MM.1S (cell line): ENCODE measurements around the gene GPC5.

Source experiments
- DNase-seq: peaks from one replicate; pipeline ENCODE4 v3.0.0-alpha.2; 2015
- H2AFZ ChIP-seq: fragments of 300-600 bp; sonication (generic); 2 replicates; pipeline ENCODE4 v1.6.0; 2016; ENCODE audit warnings: antibody characterized with exemption, low read length
- H3F3A ChIP-seq: fragments of 300-600 bp; sonication (generic); 2 replicates; pipeline ENCODE4 v1.6.1; 2016; ENCODE audit warnings: mild to moderate bottlenecking, antibody characterized with exemption, low read length, moderate library complexity, mixed read lengths; ENCODE audit not compliant: insufficient read depth
- H3K27ac ChIP-seq: fragments of 300-600 bp; sonication (generic); 2 replicates; pipeline ENCODE4 v1.5.1; 2016; ENCODE audit warnings: mild to moderate bottlenecking, low read length
- H3K27me3 ChIP-seq: fragments of 300-600 bp; sonication (generic); replicated peaks from 2 replicates; pipeline ENCODE4 v1.6.0; 2016; ENCODE audit warnings: low read length; ENCODE audit not compliant: insufficient read depth
- H3K36me3 ChIP-seq: fragments of 300-600 bp; sonication (generic); replicated peaks from 2 replicates; pipeline ENCODE4 v1.6.1; 2016; ENCODE audit warnings: mild to moderate bottlenecking, low read length, mixed read lengths; ENCODE audit not compliant: insufficient read depth
- H3K4me1 ChIP-seq: fragments of 300-600 bp; sonication (generic); 2 replicates; pipeline ENCODE4 v1.6.1; 2016; ENCODE audit warnings: low read length, mixed read lengths
- H3K4me2 ChIP-seq: fragments of 300-600 bp; sonication (generic); 2 replicates; pipeline ENCODE4 v1.6.0; 2016; ENCODE audit warnings: low read depth, low read length
- H3K4me3 ChIP-seq: fragments of 300-600 bp; sonication (generic); 2 replicates; pipeline ENCODE4 v1.5.1; 2016; ENCODE audit warnings: low read length, mixed read lengths
- H3K79me2 ChIP-seq: fragments of 300-600 bp; sonication (generic); 2 replicates; pipeline ENCODE4 v1.6.1; 2016; ENCODE audit warnings: mixed run types, low read length, mixed read lengths
- H3K9ac ChIP-seq: fragments of 300-600 bp; sonication (generic); 2 replicates; pipeline ENCODE4 v1.6.1; 2016; ENCODE audit warnings: low read length, mixed read lengths
- H3K9me2 ChIP-seq: fragments of 300-600 bp; sonication (generic); replicated peaks from 2 replicates; pipeline ENCODE4 v1.6.1; 2016; ENCODE audit warnings: mild to moderate bottlenecking, low read length, mixed read lengths; ENCODE audit not compliant: insufficient read depth
- H3K9me3 ChIP-seq: fragments of 300-600 bp; sonication (generic); replicated peaks from 2 replicates; pipeline ENCODE4 v1.6.1; 2016; ENCODE audit warnings: mild to moderate bottlenecking, low read length, mixed read lengths; ENCODE audit not compliant: insufficient read depth
- H4K20me1 ChIP-seq: fragments of 300-600 bp; sonication (generic); 2 replicates; pipeline ENCODE4 v1.6.1; 2016; ENCODE audit warnings: mild to moderate bottlenecking, low read length, moderate library complexity, mixed read lengths; ENCODE audit not compliant: insufficient read depth
- CTCF ChIP-seq: fragments of 300-600 bp; sonication (generic); IDR thresholded peaks from 2 replicates; pipeline ENCODE4 v1.5.1; 2016; ENCODE audit warnings: antibody characterized with exemption, low read length, mixed read lengths
- EZH2 ChIP-seq: fragments of 300-600 bp; sonication (generic); optimal IDR thresholded peaks from 2 replicates; pipeline ENCODE3; 2017; ENCODE audit warnings: low read depth, mild to moderate bottlenecking, antibody characterized with exemption, low read length, mixed read lengths
- EZH2phosphoT487 ChIP-seq: fragments of 300-600 bp; sonication (generic); IDR thresholded peaks from 2 replicates; pipeline ENCODE4 v1.6.1; 2018; ENCODE audit warnings: antibody characterized with exemption, low read length

GPC5 gene

GRCh38 chr13:91398413-91399188 is at the start of gene GPC5:
Gene GPC5 (plus strand): TSS chr13:91398621.
- Histone ChIP-seq H3K36me3 (no peaks in the 10 kb centered on the region), H3K9ac (no peak within 1 kb of the TSS; the same call in 1 of the 2 replicates), H3K4me3 (peak within 1 kb of the TSS; percentile 64), H3K79me2 (no peaks in the 10 kb centered on the region), H3K9me2 (no peaks in the 10 kb centered on the region), H2AFZ (peak within 1 kb of the TSS; percentile 77), H3K4me2 (peak within 1 kb of the TSS; percentile 68), H3K4me1 (no peaks in the 10 kb centered on the region), H4K20me1 (no peaks in the 10 kb centered on the region), H3K27me3 (no peaks in the 10 kb centered on the region), H3F3A (no peaks in the 10 kb centered on the region; the same call in 1 of the 2 replicates), H3K27ac (no peak within 1 kb of the TSS), H3K9me3 (no peaks in the 10 kb centered on the region)
- peak; percentile 66 for DNase-seq
- TF ChIP-seq EZH2phosphoT487: no peak
- no peak for TF ChIP-seq EZH2
- no peak for TF ChIP-seq CTCF

- Histone ChIP-seq H3K9me2 (no peaks in the 10 kb centered on the region), H3K36me3 (peaks cover 5% of the 10 kb centered on the region; the same call in 1 of the 2 replicates), H3K27ac (no peak overlapping the region), H3K4me1 (peaks cover 13% of the 10 kb centered on the region; the same call in 1 of the 2 replicates), H4K20me1 (no peaks in the 10 kb centered on the region; the same call in 1 of the 2 replicates), H3K4me3 (peak overlapping the region; percentile 74), H3K27me3 (no peaks in the 10 kb centered on the region), H3K79me2 (peaks cover 36% of the 10 kb centered on the region), H3K9me3 (no peaks in the 10 kb centered on the region), H3F3A (peaks cover 26% of the 10 kb centered on the region), H2AFZ (no peak overlapping the region), H3K4me2 (peak overlapping the region; percentile 69), H3K9ac (peak overlapping the region; percentile 69)
- TF ChIP-seq EZH2phosphoT487 (no peak), EZH2 (no peak), CTCF (peak; percentile 54)
- peak; percentile 76 for DNase-seq
Measured at GRCh38 chr13:91348906-91349435, 49.5 kb upstream of the GPC5 start.

GRCh38 chr13:91349992-91350911 is 48.2 kb upstream of the GPC5 start:
- no peaks in the 10 kb centered on the region for H3K9me2 ChIP-seq
- H2AFZ ChIP-seq: no peak overlapping the region
- H3K79me2 ChIP-seq: peaks cover 36% of the 10 kb centered on the region
- no peaks in the 10 kb centered on the region; the same call in 1 of the 2 replicates for H4K20me1 ChIP-seq
- peaks cover 30% of the 10 kb centered on the region for H3F3A ChIP-seq
- peak overlapping the region; percentile 69 for H3K4me2 ChIP-seq
- TF ChIP-seq EZH2phosphoT487 (no peak), EZH2 (no peak), CTCF (no peak)
- DNase-seq: no peak
- H3K27ac ChIP-seq: no peak overlapping the region
- peaks cover 5% of the 10 kb centered on the region; the same call in 1 of the 2 replicates for H3K36me3 ChIP-seq
- peak overlapping the region; percentile 69; the same call in 1 of the 2 replicates for H3K9ac ChIP-seq
- no peaks in the 10 kb centered on the region for H3K27me3 ChIP-seq
- peaks cover 13% of the 10 kb centered on the region; the same call in 1 of the 2 replicates for H3K4me1 ChIP-seq
- H3K9me3 ChIP-seq: no peaks in the 10 kb centered on the region
- peak overlapping the region; percentile 74; the same call in 1 of the 2 replicates for H3K4me3 ChIP-seq
